HL-60/S4 treated with retinoic acid at 250 ng/mL for 4 days and 3 days (cell line): ENCODE results near the gene CCRL2.

Experiments used
- in situ Hi-C: fragments of 300-500 bp; cut with MboI; formaldehyde crosslinking; loops from 2 replicates; pipeline ENCODE4 v1.7.0; 2022; ENCODE audit warnings: low sequenced_read_pairs

CCRL2 gene, protein sequence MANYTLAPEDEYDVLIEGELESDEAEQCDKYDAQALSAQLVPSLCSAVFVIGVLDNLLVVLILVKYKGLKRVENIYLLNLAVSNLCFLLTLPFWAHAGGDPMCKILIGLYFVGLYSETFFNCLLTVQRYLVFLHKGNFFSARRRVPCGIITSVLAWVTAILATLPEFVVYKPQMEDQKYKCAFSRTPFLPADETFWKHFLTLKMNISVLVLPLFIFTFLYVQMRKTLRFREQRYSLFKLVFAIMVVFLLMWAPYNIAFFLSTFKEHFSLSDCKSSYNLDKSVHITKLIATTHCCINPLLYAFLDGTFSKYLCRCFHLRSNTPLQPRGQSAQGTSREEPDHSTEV

GRCh38 chr3:46406788-46407611 lies at the start of gene CCRL2, which contains the start of gene CCR5AS:
Gene CCRL2, plus strand, starts transcription at chr3:46407259. Its CDS starts 821 bp downstream, at chr3:46408080.
Gene CCR5AS, minus strand, starts transcription at chr3:46407066.
- in situ Hi-C loops, result no loop called here

GRCh38 chr3:46358466-46358865 lies 48.6 kb upstream of the CCRL2 start:
- in situ Hi-C loops, result loop anchor here (25.0 kb wide), 1 partner anchor 421 kb away; the partner anchor contains the start of gene CXCR6

DNA sequence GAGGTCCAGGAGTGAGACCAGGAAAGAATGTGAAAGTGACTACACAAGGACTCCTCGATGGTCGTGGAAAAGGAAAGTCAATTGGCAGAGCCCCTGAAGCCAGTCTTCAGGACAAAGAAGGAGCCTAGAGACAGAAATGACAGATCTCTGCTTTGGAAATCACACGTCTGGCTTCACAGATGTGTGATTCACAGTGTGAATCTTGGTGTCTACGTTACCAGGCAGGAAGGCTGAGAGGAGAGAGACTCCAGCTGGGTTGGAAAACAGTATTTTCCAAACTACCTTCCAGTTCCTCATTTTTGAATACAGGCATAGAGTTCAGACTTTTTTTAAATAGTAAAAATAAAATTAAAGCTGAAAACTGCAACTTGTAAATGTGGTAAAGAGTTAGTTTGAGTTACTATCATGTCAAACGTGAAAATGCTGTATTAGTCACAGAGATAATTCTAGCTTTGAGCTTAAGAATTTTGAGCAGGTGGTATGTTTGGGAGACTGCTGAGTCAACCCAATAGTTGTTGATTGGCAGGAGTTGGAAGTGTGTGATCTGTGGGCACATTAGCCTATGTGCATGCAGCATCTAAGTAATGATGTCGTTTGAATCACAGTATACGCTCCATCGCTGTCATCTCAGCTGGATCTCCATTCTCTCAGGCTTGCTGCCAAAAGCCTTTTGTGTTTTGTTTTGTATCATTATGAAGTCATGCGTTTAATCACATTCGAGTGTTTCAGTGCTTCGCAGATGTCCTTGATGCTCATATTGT lies 47.1 kb upstream of the CCRL2 start:
- in situ Hi-C loops, result loop anchor here (25.0 kb wide), 1 partner anchor 423 kb away; the partner anchor contains the start of gene CXCR6

GRCh38 chr3:46360907-46361306 lies 46.2 kb upstream of the CCRL2 start:
- in situ Hi-C loops, result loop anchor here (25.0 kb wide), 1 partner anchor 424 kb away; the partner anchor contains the start of gene CXCR6

DNA sequence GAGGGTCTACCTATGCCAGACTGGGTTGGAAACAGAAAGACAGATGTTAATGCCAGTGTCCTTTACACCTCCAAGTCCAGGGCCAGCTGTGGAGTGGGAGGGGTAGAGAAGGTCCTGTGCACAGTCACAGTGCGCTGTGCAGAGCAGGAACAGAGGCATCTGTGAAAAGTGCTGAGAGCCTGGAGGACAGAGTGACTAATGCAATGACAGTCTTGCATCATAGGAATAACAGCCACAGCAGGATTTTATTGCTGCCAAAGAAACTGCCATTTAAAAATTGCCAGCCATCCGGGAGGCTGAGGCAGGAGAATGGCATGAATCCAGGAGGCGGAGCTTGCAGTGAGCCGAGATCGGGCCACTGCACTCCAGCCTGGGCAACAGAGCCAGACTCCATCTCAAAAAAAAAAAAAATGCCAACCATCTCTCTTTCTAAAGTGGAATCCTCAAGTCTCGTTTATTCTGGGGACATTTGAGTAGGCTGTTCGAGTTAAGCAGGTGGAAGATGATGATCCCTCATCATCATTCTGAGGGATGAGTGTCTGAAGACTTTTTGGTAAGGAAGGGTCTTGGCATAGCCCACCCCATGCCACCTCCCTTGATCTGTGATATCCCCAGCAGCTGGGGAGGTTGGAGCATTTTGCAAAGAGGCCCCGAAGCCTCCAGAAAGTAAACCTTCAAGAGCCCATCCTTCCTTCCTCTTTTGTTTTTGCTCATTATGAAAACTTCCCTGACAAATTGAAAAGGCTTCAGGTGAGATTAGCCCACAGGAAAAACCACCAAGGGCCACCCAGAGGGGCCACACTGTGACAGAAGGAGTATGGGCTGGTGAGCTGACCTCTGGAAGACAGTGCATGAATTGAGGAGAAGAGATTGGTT lies 45.4 kb upstream of the CCRL2 start:
- in situ Hi-C loops, result loop anchor here (25.0 kb wide), 1 partner anchor 424 kb away; the partner anchor contains the start of gene CXCR6

DNA sequence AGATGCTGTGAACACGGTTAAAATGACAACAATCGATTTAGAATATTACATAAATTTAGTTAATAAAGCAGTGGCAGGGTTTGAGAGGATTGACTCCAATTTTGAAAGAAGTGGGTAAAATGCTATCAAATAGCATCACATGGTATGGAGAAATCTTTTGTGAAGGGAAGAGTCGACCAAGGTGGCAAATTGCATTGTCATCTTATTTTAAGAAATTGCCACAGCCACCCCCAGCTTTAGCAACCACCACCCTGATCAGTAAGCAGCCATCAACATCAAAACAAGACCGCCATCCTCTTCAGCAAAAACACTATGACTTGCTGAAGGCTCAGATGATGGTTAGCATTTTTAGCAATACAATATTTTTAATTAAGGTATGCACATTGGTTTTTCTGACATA lies 42.0 kb upstream of the CCRL2 start:
- in situ Hi-C loops, result loop anchor here (5.0 to 25.0 kb wide), 2 partner anchors 153 to 428 kb away; partner anchors contain the start of gene CXCR6

GRCh38 chr3:46365737-46366524 lies 41.1 kb upstream of the CCRL2 start:
- in situ Hi-C loops, result loop anchor here (5.0 to 25.0 kb wide), 2 partner anchors 154 to 429 kb away; partner anchors contain the start of gene CXCR6

DNA sequence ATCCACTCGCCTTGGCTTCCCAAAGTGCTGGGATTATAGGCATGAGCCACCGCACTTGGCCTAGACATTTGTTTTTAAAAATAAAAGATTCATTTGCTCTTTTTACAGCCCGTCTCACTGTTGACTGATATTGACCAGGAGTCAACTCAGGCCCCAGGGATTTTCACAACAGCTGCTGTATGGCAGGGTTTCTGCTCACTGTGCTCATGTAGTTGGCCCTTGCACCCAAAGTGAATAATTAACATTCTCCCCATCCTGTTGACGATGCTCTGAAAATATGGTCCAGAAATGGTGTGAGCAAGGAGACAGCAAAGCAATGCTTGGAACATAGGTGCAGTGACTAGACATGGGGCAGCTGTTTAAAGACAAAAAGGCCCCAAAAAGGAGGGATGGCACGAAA lies 39.2 kb upstream of the CCRL2 start:
- in situ Hi-C loops, result loop anchor here (5.0 to 25.0 kb wide), 2 partner anchors 156 to 431 kb away; partner anchors contain the start of gene CXCR6

- in situ Hi-C loops, result loop anchor here (5.0 to 25.0 kb wide), 2 partner anchors 156 to 431 kb away; partner anchors contain the start of gene CXCR6
These were observed 38.5 kb upstream of the CCRL2 start for GRCh38 chr3:46368569-46368968.

DNA sequence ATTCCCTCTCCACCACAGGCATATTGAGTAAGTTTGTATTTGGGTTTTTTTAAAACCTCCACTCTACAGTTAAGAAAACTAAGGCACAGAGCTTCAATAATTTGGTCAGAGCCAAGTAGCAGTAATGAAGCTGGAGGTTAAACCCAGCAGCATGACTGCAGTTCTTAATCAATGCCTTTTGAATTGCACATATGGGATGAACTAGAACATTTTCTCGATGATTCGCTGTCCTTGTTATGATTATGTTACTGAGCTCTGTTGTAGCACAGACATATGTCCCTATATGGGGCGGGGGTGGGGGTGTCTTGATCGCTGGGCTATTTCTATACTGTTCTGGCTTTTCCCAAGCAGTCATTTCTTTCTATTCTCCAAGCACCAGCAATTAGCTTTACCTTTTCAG lies 37.9 kb upstream of the CCRL2 start:
- in situ Hi-C loops, result loop anchor here (5.0 to 25.0 kb wide), 2 partner anchors 157 to 432 kb away; partner anchors contain the start of gene CXCR6

GRCh38 chr3:46369675-46370132 lies 37.4 kb upstream of the CCRL2 start:
- in situ Hi-C loops, result loop anchor here (5.0 to 25.0 kb wide), 3 partner anchors 157 to 432 kb away; partner anchors contain the start of gene CXCR6

- in situ Hi-C loops, result loop anchor here (5.0 to 25.0 kb wide), 2 partner anchors 284 to 434 kb away; partner anchors contain the start of gene CXCR6
These were observed 36.1 kb upstream of the CCRL2 start, which contains the start of gene CCR5 for GRCh38 chr3:46370839-46371518. Gene CCR5, plus strand, starts transcription at chr3:46370946. Its CDS starts 1,957 bp downstream, at chr3:46372903.

- in situ Hi-C loops, result loop anchor here (5.0 to 25.0 kb wide), 2 partner anchors 284 to 434 kb away; partner anchors contain the start of gene CXCR6
These were observed 35.3 kb upstream of the CCRL2 start for GRCh38 chr3:46371519-46372340.

GRCh38 chr3:46372492-46373359 lies 34.3 kb upstream of the CCRL2 start:
- in situ Hi-C loops, result loop anchor here (5.0 to 25.0 kb wide), 2 partner anchors 285 to 435 kb away; partner anchors contain the start of gene CXCR6

DNA sequence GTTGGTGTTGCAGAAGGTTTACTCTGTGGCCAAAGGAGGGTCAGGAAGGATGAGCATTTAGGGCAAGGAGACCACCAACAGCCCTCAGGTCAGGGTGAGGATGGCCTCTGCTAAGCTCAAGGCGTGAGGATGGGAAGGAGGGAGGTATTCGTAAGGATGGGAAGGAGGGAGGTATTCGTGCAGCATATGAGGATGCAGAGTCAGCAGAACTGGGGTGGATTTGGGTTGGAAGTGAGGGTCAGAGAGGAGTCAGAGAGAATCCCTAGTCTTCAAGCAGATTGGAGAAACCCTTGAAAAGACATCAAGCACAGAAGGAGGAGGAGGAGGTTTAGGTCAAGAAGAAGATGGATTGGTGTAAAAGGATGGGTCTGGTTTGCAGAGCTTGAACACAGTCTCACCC lies 32.3 kb upstream of the CCRL2 start:
- in situ Hi-C loops, result loop anchor here (5.0 to 25.0 kb wide), 2 partner anchors 287 to 437 kb away; partner anchors contain the start of gene CXCR6
